Smooth muscle cell (in vitro differentiated cells): ENCODE measurements around the gene NPTXR. TPM values are rescaled to one million over a fixed set of nuclear protein-coding genes. Genes with fewer than 3 reads are reported as not detected.
A peak's percentile ranks its signal among the peaks of the same experiment; 100 is the strongest.

ENCODE experiments used
- DNase-seq: peaks from one replicate; lab custom pipeline; 2025; ENCODE audit not compliant: unreplicated experiment; lab: John Stamatoyannopoulos, UW
- H2AFZ ChIP-seq: fragments of 200-600 bp; sonication (generic); 2 replicates; pipeline ENCODE4 v1.6.0; 2016; ENCODE audit warnings: antibody characterized with exemption, low read depth, mild to moderate bottlenecking
- H3F3A ChIP-seq: fragments of 200-600 bp; sonication (generic); 2 replicates; pipeline ENCODE4 v1.6.0; 2017; ENCODE audit warnings: antibody characterized with exemption, low read depth
- H3K27ac ChIP-seq: fragments of 200-600 bp; sonication (generic); 2 replicates; pipeline ENCODE4 v1.5.1; 2016; ENCODE audit warnings: low read depth, mild to moderate bottlenecking
- H3K27me3 ChIP-seq: fragments of 200-600 bp; sonication (generic); 2 replicates; pipeline ENCODE4 v1.6.1; 2016; ENCODE audit warnings: low read depth, mild to moderate bottlenecking
- H3K36me3 ChIP-seq: fragments of 200-600 bp; sonication (generic); 2 replicates; pipeline ENCODE4 v1.5.1; 2016; ENCODE audit warnings: low read depth
- H3K4me1 ChIP-seq: fragments of 200-600 bp; sonication (generic); 2 replicates; pipeline ENCODE4 v1.5.1; 2016; ENCODE audit warnings: low read depth
- H3K4me2 ChIP-seq: fragments of 200-600 bp; sonication (generic); 2 replicates; pipeline ENCODE4 v1.6.0; 2016; ENCODE audit warnings: mild to moderate bottlenecking
- H3K4me3 ChIP-seq: fragments of 200-600 bp; sonication (generic); 2 replicates; pipeline ENCODE4 v1.5.1; 2016; ENCODE audit warnings: mild to moderate bottlenecking
- H3K79me2 ChIP-seq: fragments of 200-600 bp; sonication (generic); 2 replicates; pipeline ENCODE4 v1.6.0; 2016; ENCODE audit warnings: low read depth, mild to moderate bottlenecking
- H3K9ac ChIP-seq: fragments of 200-600 bp; sonication (generic); 2 replicates; pipeline ENCODE4 v1.6.0; 2016; ENCODE audit warnings: low read depth
- H3K9me3 ChIP-seq: fragments of 200-600 bp; sonication (generic); replicated peaks from 2 replicates; pipeline ENCODE4 v1.5.1; 2016; ENCODE audit warnings: low read depth
- H4K20me1 ChIP-seq: fragments of 200-600 bp; sonication (generic); 2 replicates; pipeline ENCODE4 v1.6.0; 2016; ENCODE audit warnings: low read depth
- CTCF ChIP-seq: fragments of 200-600 bp; sonication (generic); IDR thresholded peaks from 2 replicates; pipeline ENCODE4 v1.5.1; 2017; ENCODE audit warnings: borderline replicate concordance, mild to moderate bottlenecking, antibody characterized with exemption; ENCODE audit not compliant: insufficient read depth, poor library complexity, severe bottlenecking
- WGBS: methylation state at CpG from one replicate; pipeline ENCODE4 v1.1.7; 2016; ENCODE audit warnings: low lambda C conversion rate; 5-methylcytosine and 5-hydroxymethylcytosine counted together
- polyA plus RNA-seq: library from polyadenylated mRNA; unstranded; fragments of >200 nt; fragmentation: Nextera tagmentation; extraction: Ambion mirVana; gene quantifications from 2 replicates; pipeline ENCODE4 v1.2.1, GENCODE V29; 2016
- total RNA-seq: library from RNA; depleted of rRNA; stranded (reverse); fragments of >200 nt; gene quantifications from 2 replicates; pipeline ENCODE4 v1.2.3, GENCODE V29; 2014

The NPTXR gene
- total and polyA plus RNA-seq, 2 experiments from 2014 or later, result 2.0 to 3.9 TPM

GRCh38 chr22:38792833-38793232 is 51.0 kb downstream of the NPTXR start:
- peak overlapping the region; percentile 94 for H3K9ac ChIP-seq
- peak overlapping the region; percentile 82 for H3K4me3 ChIP-seq
- H3K27ac ChIP-seq, result peak overlapping the region; percentile 70
- peaks cover 13% of the 10 kb centered on the region for H3K79me2 ChIP-seq
- no peak for DNase-seq
- H2AFZ ChIP-seq, result no peak overlapping the region
- H3K9me3 ChIP-seq, result no peaks in the 10 kb centered on the region
- no peaks in the 10 kb centered on the region for H3K36me3 ChIP-seq
- peaks cover 11% of the 10 kb centered on the region for H3K27me3 ChIP-seq
- TF ChIP-seq CTCF, result no peak
- peak overlapping the region; percentile 100 for H3K4me2 ChIP-seq
- WGBS, result 73% methylated on average over 4 of the region's 4 CpGs
- peaks cover 5% of the 10 kb centered on the region for H3K4me1 ChIP-seq
- H3F3A ChIP-seq, result peaks cover 11% of the 10 kb centered on the region
- H4K20me1 ChIP-seq, result no peaks in the 10 kb centered on the region

GRCh38 chr22:38789606-38790005 is 54.2 kb downstream of the NPTXR start:
- no peak overlapping the region for H3K4me2 ChIP-seq
- H3K36me3 ChIP-seq, result no peaks in the 10 kb centered on the region
- 92% methylated on average over 4 of the region's 4 CpGs for WGBS
- no peak overlapping the region for H2AFZ ChIP-seq
- H3K27ac ChIP-seq, result peak overlapping the region; percentile 91
- peaks cover 21% of the 10 kb centered on the region for H3F3A ChIP-seq
- peaks cover 3% of the 10 kb centered on the region for H4K20me1 ChIP-seq
- no peak for TF ChIP-seq CTCF
- H3K27me3 ChIP-seq, result no peaks in the 10 kb centered on the region
- H3K9me3 ChIP-seq, result no peaks in the 10 kb centered on the region
- H3K79me2 ChIP-seq, result peaks cover 13% of the 10 kb centered on the region
- peaks cover 5% of the 10 kb centered on the region for H3K4me1 ChIP-seq
- H3K4me3 ChIP-seq, result no peak overlapping the region
- H3K9ac ChIP-seq, result peak overlapping the region; percentile 34
- DNase-seq, result no peak

- Histone ChIP-seq H3K4me3 (no peak overlapping the region), H3K79me2 (peaks cover 13% of the 10 kb centered on the region), H2AFZ (no peak overlapping the region), H3K4me1 (peaks cover 5% of the 10 kb centered on the region), H3K36me3 (no peaks in the 10 kb centered on the region), H3K27me3 (no peaks in the 10 kb centered on the region), H3K4me2 (peak overlapping the region; percentile 59), H3K27ac (peak overlapping the region; percentile 91), H3K9ac (peak overlapping the region; percentile 34), H3F3A (peaks cover 21% of the 10 kb centered on the region), H3K9me3 (no peaks in the 10 kb centered on the region), H4K20me1 (peaks cover 3% of the 10 kb centered on the region)
- WGBS, result 51% methylated on average over 6 of the region's 6 CpGs
- no peak for TF ChIP-seq CTCF
- no peak for DNase-seq
Observed at GRCh38 chr22:38788846-38789245, 55.0 kb downstream of the NPTXR start.
